Right lobe of liver (tissue), 4 donors: Measurements from ENCODE around the gene HHIP.

Experiments used
- POLR2A ChIP-seq: fragments of 450-650 bp; IDR thresholded peaks from one replicate; pipeline ENCODE4 v1.6.1; 2017; ENCODE audit warnings: antibody characterized with exemption, mild to moderate bottlenecking
- TF ChIP-seq, protein P1 (sequence below), 4 donors: fragments of 200-600 bp in 3 of 4; fragments of 450-650 bp in 1 of 4; IDR thresholded peaks; one replicate each; pipeline versions ENCODE4 v1.5.1 to v1.8.0; 2016 to 2022; ENCODE audit warnings: antibody characterized with exemption in 4 of 4, mild to moderate bottlenecking in 2 of 4
- donor health status: DM: no; HTN: no; CAD: no.
- donor health status: DM: no; HTN: no; CAD: no.
- donor health status: DM: no; HTN: yes; CAD: no.

DNA sequence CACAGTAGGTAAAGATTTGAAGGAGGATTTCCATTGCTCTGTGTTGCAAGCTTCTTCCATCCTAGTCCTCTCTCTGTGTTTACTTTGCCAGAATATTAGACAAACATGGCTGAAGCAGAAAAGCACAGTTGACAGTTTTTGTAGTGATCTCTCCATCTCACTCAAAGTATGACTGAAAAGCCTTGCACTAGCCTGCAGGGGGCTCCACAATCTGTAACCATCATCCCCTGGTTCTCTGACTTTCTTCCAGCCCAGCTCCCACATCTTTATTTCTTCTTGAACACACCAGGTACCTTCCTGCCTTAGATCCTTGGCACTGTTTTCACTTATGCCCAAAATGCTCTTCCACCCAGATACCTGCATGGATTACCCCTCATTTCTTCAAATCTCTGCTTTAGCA lies 34.1 kb upstream of the HHIP start:
- TF ChIP-seq, protein P1, sequence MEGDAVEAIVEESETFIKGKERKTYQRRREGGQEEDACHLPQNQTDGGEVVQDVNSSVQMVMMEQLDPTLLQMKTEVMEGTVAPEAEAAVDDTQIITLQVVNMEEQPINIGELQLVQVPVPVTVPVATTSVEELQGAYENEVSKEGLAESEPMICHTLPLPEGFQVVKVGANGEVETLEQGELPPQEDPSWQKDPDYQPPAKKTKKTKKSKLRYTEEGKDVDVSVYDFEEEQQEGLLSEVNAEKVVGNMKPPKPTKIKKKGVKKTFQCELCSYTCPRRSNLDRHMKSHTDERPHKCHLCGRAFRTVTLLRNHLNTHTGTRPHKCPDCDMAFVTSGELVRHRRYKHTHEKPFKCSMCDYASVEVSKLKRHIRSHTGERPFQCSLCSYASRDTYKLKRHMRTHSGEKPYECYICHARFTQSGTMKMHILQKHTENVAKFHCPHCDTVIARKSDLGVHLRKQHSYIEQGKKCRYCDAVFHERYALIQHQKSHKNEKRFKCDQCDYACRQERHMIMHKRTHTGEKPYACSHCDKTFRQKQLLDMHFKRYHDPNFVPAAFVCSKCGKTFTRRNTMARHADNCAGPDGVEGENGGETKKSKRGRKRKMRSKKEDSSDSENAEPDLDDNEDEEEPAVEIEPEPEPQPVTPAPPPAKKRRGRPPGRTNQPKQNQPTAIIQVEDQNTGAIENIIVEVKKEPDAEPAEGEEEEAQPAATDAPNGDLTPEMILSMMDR (IDR thresholded peaks at IDR 0.05), result no peak
- no peak for TF ChIP-seq POLR2A
